OCI-LY1 (cell line): ENCODE measurements around the gene ABCD3.

Source experiments
- CTCF ChIP-seq: fragments of 200-600 bp; sonication (generic), shearing (Covaris generic); IDR thresholded peaks from 2 replicates; pipeline ENCODE4 v1.5.1; 2017; ENCODE audit warnings: mild to moderate bottlenecking, antibody characterized with exemption, low read length, moderate library complexity, mixed read lengths
- EZH2 ChIP-seq: fragments of 200-600 bp; sonication (generic), shearing (Covaris generic); IDR thresholded peaks from 2 replicates; pipeline ENCODE4 v1.8.0; 2017; ENCODE audit warnings: borderline replicate concordance, mixed run types, mild to moderate bottlenecking, antibody characterized with exemption, low read length, moderate library complexity, mixed read lengths

DNA sequence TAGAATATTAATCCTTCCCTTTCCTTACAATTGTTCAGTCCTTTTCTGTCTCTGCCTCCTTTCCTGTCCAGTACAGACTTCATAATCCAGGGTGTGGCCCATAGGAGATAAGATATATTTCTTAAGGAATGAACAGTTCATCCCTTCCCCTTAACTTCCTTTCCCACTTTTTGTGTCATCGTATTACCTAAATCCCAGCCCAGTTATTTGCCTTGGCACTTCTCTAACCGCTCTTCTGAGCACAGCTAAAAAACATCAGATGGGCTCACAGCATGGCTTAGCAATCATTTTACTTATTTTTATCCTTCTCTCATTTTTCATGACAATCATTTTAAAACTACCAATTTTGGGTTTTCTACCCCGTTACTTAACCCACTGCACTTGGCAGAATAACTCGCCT is 83.7 kb downstream of the ABCD3 start:
- TF ChIP-seq EZH2 (no peak), CTCF (no peak)
